HG02759 (cell line): ENCODE measurements around the gene DLGAP1.
"Not testable (repeated sequence)": the region's sequence is repeated elsewhere in the genome, so short reads cannot be mapped to it uniquely, and the experiment has no call there.

ENCODE experiments used
- ATAC-seq: cut with Tn5 transposase; IDR thresholded peaks from one replicate; pipeline ENCODE4 v1.9.1; 2021; ENCODE audit warnings: mild to moderate bottlenecking, moderate library complexity; ENCODE audit not compliant: unreplicated experiment

Gene DLGAP1

DNA sequence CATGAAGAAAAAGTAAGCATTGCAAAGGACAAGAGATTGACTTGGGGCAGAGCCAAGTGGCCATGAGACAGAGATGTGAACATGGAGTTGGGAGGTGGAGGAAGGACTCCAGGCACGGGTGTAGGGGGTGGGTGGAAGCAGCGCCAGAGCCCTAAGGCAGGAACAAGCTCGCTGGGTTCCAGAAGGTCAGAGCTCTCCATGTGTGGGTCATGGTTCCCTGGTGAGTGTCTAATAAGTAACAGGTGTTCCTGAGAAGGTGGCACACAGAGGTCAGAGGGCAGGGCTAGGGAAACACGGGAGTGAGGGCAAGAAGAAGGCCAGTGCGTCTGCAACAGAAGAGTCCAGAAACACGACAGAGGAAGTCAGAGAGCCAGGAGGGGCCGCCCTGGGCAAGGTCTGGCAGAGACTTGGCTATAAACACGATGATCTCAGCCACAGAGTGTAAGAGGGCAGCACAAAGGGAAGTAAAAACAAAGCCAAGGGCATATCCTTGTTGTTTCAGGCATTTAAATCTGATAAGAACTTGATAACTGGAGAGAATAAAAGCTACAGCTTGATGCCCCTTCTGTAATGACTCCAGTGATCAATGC is 744.3 kb downstream of the DLGAP1 start:
- ATAC-seq: no peak

DNA sequence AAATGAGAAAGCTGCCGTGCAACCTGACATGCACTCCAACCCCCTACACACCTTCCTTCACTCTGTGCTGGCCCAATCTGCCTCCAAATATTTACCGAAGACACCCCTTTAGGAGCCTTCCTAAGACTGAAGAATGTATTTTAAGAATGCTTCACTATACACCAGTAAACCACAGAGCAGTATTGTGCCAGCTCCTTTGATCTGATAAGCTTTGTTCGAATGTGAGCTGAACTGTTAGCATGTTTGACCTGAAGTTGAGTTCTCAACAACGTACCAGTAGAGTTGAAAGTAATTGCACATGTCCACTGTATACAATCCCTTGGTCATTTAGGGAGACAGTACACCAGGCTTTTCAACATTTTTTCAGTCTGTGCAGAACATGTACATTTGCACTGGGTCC is 745.9 kb downstream of the DLGAP1 start:
- ATAC-seq: no peak

DNA sequence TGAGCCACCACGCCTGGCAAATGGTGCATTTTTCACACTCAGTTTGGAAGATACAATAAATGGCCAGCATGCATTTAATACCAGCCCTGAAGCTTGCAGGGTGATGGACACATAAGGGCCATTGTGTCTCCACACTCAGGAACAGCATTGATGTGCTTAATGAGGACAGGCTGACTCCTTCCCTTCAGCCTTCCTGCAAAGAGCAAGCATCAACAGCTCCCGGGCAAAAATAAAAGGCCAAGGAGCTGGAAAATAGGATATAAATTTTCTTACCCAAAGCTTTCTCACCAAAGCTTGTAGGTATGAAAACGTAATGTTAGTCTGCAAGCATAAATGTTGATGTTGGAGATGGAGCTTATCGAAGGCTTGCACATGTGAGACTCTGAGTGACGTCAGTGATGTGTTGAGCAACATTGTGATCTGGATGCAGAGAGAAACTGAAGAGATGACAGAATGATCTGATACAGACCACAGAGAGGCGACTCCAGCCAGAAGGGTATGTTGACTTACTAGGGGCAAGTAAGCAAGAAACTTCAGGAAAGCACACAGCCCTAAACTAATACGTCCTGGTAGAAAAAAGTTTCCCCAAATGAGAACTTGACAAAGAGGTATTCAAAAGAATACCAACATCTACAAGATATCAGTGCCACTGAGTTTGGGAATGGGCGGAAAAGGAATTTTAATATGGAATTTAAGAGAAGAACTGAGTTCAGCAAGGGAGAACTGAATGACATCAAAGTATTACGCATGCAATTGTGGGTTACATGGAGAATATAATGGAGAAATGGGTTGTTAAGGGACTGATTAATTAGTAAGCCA is 748.6 kb downstream of the DLGAP1 start:
- no peak for ATAC-seq

DNA sequence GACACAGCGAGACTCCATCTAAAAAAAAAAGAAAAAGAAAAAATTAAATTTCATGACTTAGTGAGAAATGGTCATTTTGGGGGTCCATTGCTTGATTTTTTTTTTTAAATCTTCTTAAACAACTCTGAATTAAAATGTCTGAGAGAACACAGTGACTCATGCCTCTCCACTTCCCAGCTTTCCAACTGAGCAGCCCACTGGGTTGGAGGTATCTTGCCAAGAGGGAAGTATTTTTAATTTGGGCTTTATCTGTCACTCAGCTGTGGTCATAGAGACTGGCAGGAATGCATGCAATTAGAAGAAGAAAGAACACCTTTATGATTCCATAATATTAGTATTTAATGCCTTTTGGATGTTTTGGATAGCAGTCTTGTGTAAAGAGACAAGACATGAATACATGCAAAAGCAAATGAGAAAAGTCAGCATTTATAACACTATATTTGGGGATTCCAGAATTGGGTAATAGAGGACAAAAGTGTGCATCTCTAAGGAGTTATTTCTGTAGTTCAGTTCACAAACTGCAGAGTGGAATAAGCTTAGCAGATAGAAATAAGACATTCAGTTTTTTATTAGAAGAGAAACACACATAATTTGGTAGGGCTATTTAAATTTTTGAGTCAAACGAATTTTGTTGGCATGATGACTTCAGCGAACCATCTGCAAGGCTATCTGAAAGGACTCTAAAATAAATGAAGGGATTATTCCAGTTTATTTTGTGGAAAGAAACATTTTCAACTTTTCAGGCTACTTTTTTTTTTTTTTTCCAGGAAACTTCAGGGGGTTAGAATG is 750.4 kb downstream of the DLGAP1 start:
- ATAC-seq: no peak

DNA sequence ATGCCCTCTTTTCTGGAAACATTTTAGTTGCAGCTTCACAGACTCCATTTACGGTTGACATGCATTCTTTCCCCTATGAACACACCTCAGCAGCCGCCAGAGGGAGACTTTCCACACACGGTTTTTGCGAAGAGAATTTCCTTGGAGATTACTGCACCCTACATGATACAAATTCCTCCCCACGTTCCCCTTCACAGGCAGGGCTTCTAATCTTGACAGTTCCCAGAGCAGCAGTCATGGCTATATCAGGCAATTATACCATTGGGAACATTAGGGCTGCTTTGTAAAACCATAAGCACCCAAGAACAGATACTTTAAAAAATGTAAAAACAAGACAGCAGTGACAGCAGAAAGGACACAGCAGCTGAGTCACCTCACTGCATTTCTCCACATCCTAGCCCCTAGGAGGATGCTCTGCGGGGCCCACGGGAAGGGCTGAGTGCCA is 751.4 kb downstream of the DLGAP1 start:
- no peak for ATAC-seq

DNA sequence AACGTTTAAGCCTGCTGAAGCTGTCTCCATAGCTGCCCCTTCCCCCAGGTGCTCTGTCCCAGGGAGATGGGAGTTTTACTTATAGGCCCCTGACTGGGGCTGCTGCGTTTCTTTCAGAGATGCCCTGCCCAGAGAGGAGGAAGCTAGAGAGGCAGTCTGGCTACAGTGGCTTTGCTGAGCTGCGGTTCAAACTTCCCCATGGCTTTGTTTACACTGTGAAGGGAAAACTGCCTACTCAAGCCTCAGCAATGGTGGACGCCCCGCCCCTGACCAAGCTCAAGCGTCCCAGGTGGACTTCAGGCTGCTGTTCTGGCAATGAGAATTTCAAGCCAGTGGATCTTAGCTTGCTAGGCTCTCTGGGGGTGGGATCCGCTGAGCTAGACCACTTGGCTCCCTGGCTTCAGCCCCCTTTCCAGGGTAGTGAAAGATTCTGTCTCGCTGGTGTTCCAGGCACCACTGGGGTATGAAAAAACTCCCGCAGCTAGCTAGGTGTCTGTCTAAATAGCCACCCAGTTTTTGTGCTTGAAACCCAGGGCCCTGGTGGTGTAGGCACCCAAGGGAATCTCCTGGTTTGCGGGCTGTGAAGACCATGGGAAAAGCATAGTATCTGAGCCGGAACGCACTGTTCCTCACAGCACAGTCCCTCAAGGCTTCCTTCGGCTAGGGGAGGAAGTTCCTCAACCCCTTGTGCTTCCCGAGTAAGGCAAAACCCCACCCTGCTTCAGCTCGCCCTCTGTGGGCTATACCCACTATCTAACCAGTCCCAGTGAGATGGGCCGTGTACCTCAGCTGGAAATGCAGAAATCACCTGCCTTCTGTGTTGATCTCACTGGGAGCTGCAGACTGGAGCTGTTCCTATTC is 755.2 kb downstream of the DLGAP1 start:
- not testable (repeated sequence) for ATAC-seq

DNA sequence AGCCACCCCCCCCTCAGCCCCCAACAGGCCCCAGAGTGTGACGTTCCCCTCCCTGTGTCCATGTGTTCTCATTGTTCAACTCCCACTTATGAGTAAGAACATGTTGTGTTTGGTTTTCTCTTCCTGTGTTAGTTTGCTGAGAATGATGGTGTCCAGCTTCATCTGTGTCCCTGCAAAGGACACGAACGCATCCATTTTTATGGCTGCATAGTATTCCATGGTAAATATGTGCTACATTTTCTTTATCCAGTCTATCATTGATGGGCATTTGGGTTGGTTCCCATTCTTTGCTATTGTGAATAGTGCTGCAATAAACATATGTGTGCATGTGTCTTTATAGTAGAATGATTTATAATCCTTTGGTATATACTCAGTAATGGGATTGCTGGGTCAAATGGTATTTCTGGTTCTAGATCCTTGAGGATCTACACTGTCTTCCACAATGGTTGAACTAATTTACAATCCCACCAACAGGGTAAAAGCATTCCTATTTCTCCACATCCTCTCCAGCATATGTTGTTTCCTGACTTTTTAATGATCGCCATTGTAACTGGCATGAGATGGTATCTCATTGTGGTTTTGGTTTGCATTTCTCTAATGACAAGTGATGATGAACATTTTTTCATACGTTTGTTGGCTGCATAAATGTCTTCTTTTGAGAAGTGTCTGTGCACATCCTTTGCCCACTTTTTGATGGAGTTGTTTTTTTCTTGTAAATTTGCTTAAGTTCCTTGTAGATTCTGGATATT is 760.9 kb downstream of the DLGAP1 start:
- ATAC-seq: not testable (repeated sequence)

- ATAC-seq: no peak
Measured at GRCh38 chr18:3693410-3693809, 761.7 kb downstream of the DLGAP1 start.

DNA sequence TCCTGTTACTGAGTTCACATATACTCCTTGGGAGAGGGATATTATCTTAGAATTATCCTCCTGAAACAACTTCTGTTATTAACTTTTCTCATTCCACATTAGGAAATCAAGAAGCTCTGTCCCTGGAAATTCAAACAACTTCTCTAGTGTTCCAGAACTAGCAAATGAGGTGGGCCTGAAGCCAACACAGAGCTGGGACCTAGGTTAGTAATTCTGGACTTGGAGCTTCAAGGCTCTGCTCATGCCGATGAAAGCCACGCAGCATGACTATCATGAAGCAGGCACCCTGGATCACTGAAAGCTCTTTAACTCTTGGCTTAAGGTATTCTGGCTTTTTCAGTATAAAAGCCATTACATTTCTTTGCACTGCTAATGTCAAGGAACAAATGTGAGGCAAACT is 762.4 kb downstream of the DLGAP1 start:
- ATAC-seq: no peak

GRCh38 chr18:3692113-3692621 is 762.9 kb downstream of the DLGAP1 start:
- ATAC-seq: no peak

DNA sequence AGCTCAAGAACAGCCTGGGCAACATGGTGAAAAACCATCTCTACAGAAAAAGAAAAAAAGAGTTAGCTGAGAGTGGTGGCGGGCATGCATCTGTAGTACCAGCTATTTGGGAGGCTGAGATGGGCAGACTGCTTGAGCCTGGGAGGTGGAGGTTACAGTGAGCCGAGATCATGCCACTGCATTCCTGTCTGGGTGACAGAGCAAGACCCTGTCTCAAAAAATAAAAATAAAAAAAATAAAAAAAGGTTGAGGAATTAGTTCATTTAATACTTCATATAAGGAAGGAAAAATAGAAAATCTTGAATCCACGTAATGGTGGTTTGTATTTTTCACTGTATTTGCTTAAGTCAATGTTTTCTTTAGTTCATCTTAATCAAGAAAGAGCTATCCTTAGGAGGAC is 763.4 kb downstream of the DLGAP1 start:
- no peak for ATAC-seq

GRCh38 chr18:3690764-3691066 is 764.4 kb downstream of the DLGAP1 start:
- no peak for ATAC-seq

GRCh38 chr18:3689986-3690763 is 764.9 kb downstream of the DLGAP1 start:
- no peak for ATAC-seq

GRCh38 chr18:3689091-3689490 is 766.0 kb downstream of the DLGAP1 start:
- no peak for ATAC-seq

DNA sequence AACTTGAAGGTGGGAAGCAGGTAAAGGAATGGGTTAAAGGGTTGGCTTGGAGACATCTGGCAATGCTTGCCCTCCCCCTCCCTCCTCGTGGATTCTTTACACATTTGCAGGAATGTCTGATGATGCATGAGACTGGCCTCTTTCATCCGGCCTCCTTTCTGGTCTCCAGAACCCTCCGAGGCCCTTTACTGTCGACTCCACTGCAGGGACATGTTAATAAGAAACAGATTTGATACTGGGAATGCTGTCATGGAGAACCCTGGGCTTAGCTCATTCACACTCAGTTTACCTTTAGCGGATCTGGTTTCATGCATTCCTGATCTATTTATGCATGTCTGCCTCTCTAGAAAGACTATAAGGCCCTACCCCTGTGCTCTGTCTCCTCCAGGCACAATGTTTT is 766.4 kb downstream of the DLGAP1 start:
- ATAC-seq: no peak

DNA sequence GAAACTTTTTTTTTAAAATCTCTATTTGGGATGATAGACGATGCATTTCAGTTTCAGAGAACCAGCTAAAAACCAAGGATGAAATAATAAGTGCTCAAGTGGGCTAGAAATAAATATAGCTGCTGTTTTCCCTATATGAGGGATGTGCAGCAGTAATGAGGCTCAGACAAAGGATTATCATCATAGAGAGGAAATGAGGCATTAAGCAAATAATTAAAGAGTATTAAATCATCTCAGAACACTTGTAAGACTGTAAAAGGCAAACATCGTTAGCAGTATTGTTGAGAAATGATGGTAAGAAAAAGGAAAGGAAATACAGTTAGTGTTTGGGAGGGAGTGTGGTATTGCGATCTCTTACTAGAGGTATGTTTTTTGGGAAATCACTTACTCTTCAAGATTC is 771.6 kb downstream of the DLGAP1 start:
- no peak for ATAC-seq

DNA sequence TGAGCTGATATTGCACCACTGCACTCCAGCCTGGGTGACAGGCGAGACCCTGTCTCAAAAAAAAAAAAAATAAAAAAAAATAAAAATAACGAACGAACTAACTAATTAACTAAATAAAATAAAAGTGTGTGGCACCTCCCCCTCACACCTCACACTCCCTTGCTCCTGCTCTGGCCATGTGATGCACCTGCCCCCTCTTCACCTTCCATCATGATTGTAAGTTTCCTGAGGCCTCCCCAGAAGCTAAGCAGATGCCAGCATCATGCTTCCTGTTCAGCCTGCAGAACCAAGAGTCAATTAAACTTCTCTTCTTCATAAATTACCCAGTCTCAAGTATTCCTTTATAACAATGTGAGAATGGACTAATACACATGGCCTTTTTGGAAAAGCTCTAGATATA is 773.0 kb downstream of the DLGAP1 start:
- ATAC-seq: no peak

DNA sequence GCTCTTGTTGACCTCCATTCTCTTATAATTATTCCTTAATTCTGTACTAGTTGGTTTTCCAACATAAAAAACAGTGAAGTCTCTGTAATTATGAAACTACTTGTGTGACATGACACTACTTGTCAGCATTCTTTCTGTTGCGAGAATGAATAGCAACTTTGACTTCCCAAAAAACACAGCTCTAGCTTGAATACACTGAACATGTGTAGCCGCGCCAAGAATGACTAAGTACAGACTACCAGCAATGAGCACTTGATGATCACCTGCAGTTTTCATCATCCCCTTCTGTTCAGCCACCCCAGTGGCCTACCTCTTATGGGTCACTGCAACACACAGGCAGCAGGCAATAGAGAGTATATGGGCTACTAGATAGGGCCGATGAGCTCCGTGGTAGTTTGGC is 775.9 kb downstream of the DLGAP1 start:
- ATAC-seq: no peak

- ATAC-seq: no peak
Measured at GRCh38 chr18:3675994-3676393, 779.1 kb downstream of the DLGAP1 start.
